CD14-positive monocyte (primary cell): Measurements from ENCODE around the gene RNF157. TPM values are rescaled to one million over a fixed set of nuclear protein-coding genes. Genes with fewer than 3 reads are reported as not detected.

Experiments
- DNase-seq, 3 donors: peaks; one replicate each; pipeline ENCODE4 v3.0.0-alpha.2; 2011 to 2022
- H2AFZ ChIP-seq: 2 replicates; pipeline ENCODE4 v1.6.0; 2012; ENCODE audit warnings: mild to moderate bottlenecking, low read depth, low read length, inconsistent platforms; ENCODE audit not compliant: insufficient read depth, poor library complexity, severe bottlenecking
- H3K27ac ChIP-seq, 2 donors: 1 replicate in 1 of 2; 2 replicates in 1 of 2; pipeline ENCODE4 v1.5.1; 2012 to 2013; ENCODE audit warnings: low read length in 2 of 2, control low read depth in 1 of 2, inconsistent platforms in 1 of 2, low read depth in 1 of 2, mild to moderate bottlenecking in 1 of 2
- H3K27me3 ChIP-seq, 2 donors: one replicate each; pipeline versions ENCODE4 v1.6.0 to v1.6.1; 2011 to 2013; ENCODE audit warnings: low read length in 2 of 2; ENCODE audit not compliant: control insufficient read depth in 2 of 2, insufficient read depth in 2 of 2
- H3K36me3 ChIP-seq, 2 donors: replicated peaks in 1 of 2; 1 replicate in 1 of 2; 2 replicates in 1 of 2; pipeline versions ENCODE4 v1.5.1 to v1.6.1; 2012 to 2013; ENCODE audit warnings: low read length in 2 of 2, control low read depth in 1 of 2, inconsistent platforms in 1 of 2, mild to moderate bottlenecking in 1 of 2; ENCODE audit not compliant: insufficient read depth in 2 of 2, control insufficient read depth in 1 of 2
- H3K4me1 ChIP-seq, 2 donors: 1 replicate in 1 of 2; 2 replicates in 1 of 2; pipeline versions ENCODE4 v1.5.1 to v1.6.1; 2012 to 2013; ENCODE audit warnings: low read length in 2 of 2, control low read depth in 1 of 2, inconsistent platforms in 1 of 2, mild to moderate bottlenecking in 1 of 2, moderate library complexity in 1 of 2; ENCODE audit not compliant: insufficient read depth in 2 of 2, control insufficient read depth in 1 of 2
- H3K4me2 ChIP-seq: replicated peaks from 2 replicates; pipeline ENCODE3; 2012; ENCODE audit warnings: low read length, moderate library complexity, mild to moderate bottlenecking; ENCODE audit not compliant: poor library complexity, severe bottlenecking; ENCODE audit errors: extremely low read depth
- H3K4me3 ChIP-seq, 3 experiments: fragments of 200-600 bp in 1 of 3; sonication (generic) in 1 of 3; replicated peaks in 1 of 3; 1 replicate in 2 of 3; 2 replicates in 1 of 3; pipeline ENCODE4 v1.5.1; 2011 to 2013; ENCODE audit warnings: low read length in 3 of 3, mild to moderate bottlenecking in 3 of 3, control low read depth in 2 of 3, low read depth in 2 of 3, inconsistent platforms in 1 of 3, moderate library complexity in 1 of 3
- H3K79me2 ChIP-seq: 2 replicates; pipeline ENCODE4 v1.6.0; 2012; ENCODE audit warnings: mild to moderate bottlenecking, control low read depth, inconsistent platforms, low read length, moderate library complexity; ENCODE audit not compliant: insufficient read depth
- H3K9ac ChIP-seq: 2 replicates; pipeline ENCODE4 v1.6.0; 2017; ENCODE audit warnings: low read length, mild to moderate bottlenecking; ENCODE audit not compliant: insufficient read depth, poor library complexity, severe bottlenecking
- H3K9me3 ChIP-seq, 2 donors: replicated peaks in 1 of 2; 1 replicate in 1 of 2; 2 replicates in 1 of 2; pipeline versions ENCODE4 v1.5.1 to v1.6.1; 2012 to 2013; ENCODE audit warnings: low read length in 2 of 2, control low read depth in 1 of 2; ENCODE audit not compliant: control insufficient read depth in 1 of 2, insufficient read depth in 1 of 2
- H4K20me1 ChIP-seq: 2 replicates; pipeline ENCODE4 v1.6.0; 2012; ENCODE audit warnings: mild to moderate bottlenecking, low read length, control low read depth, moderate library complexity; ENCODE audit not compliant: insufficient read depth
- H3K27ac Mint-ChIP-seq, 7 donors: one replicate each; pipeline ENCODE4 v1.8.0; 2020; ENCODE audit warnings: mild to moderate bottlenecking in 7 of 7, mixed read lengths in 7 of 7, moderate library complexity in 6 of 7, inconsistent platforms in 2 of 7
- H3K27me3 Mint-ChIP-seq, 3 donors: one replicate each; pipeline ENCODE4 v1.8.0; 2021 to 2022; ENCODE audit warnings: low read depth in 3 of 3, mild to moderate bottlenecking in 3 of 3, mixed read lengths in 3 of 3, moderate library complexity in 3 of 3, inconsistent platforms in 1 of 3
- H3K36me3 Mint-ChIP-seq, 2 donors: one replicate each; pipeline ENCODE4 v1.8.0; 2020; ENCODE audit warnings: mixed read lengths in 2 of 2, inconsistent platforms in 1 of 2, mild to moderate bottlenecking in 1 of 2
- H3K4me1 Mint-ChIP-seq: one replicate; pipeline ENCODE4 v1.8.0; 2020; ENCODE audit warnings: mild to moderate bottlenecking, mixed read lengths
- H3K4me3 Mint-ChIP-seq, 2 donors: one replicate each; pipeline ENCODE4 v1.8.0; 2020; ENCODE audit warnings: mild to moderate bottlenecking in 2 of 2, mixed read lengths in 2 of 2, moderate library complexity in 1 of 2
- H3K9me3 Mint-ChIP-seq, 7 donors: one replicate each; pipeline ENCODE4 v1.8.0; 2020 to 2022; ENCODE audit warnings: mixed read lengths in 7 of 7, mild to moderate bottlenecking in 6 of 7, moderate library complexity in 6 of 7, inconsistent platforms in 2 of 7
- WGBS: methylation state at CpG from one replicate; pipeline ENCODE4 v1.1.5; 2013; ENCODE audit warnings: missing lambda C conversion rate; ENCODE audit not compliant: insufficient coverage; 5-methylcytosine and 5-hydroxymethylcytosine counted together
- intact Hi-C, 2 donors: fragments of 100-400 bp; cut with micrococcal nuclease; formaldehyde crosslinking; loops; one replicate each; pipeline versions ENCODE4 v1.15.0 to v1.15.1; 2023
- polyA plus RNA-seq, 3 donors: library from polyadenylated mRNA; depleted of rRNA in 1 of 3; unstranded in 2 of 3; stranded (reverse) in 1 of 3; fragments of 300-500 nt in 2 of 3; fragments of >200 nt in 1 of 3; fragmentation: Illumina TruSeq in 2 of 3; gene quantifications; 1 replicate in 2 of 3; 2 replicates in 1 of 3; pipeline ENCODE4 v1.2.3, GENCODE V29; 2012 to 2021
- TF ChIP-seq, protein P1 (sequence below): fragments of 200-600 bp; IDR thresholded peaks from one replicate; pipeline ENCODE4 v1.8.0; 2022; ENCODE audit warnings: antibody characterized with exemption, mild to moderate bottlenecking

The RNF157 gene
- polyA plus RNA-seq, 3 donors: 0.03 TPM; not detected in 2

DNA sequence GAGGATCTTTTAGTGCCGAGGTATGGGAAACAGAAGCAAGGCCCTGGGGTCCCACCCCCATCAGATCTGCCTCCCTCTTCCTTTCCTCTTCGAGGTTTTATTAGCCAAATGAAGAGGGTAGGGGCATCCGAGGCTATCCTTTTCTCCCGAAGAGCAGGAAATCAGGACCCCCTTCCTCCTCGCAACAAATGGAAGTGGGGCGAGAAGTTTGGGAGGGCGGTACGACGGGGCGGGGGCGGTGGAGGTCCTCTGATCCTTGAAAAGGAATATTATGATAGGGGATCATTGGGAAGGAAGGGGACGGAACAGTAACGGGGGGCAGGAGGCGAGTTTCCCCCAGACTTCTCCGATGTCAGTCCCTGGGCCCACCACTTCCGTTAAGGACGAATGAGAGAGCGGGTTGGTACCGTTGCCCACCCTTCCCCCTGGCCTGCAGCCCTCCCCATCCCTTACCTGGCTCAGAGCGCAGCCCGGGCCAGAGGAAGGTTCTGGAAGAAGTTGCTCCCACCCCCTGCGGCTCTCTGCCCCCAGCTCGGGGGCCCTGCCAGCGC lies 99.6 kb downstream of the RNF157 start:
- peak overlapping the region; percentile 77 for H3K4me3 Mint-ChIP-seq
- Histone ChIP-seq H3K4me3 (peak overlapping the region in 2 of 3 experiments; percentile 35 to 79), H3K27ac (no peak overlapping the region), H3K27me3 (peaks cover 15 to 44% of the 10 kb centered on the region in 2 donors), H3K4me2 (peak overlapping the region; percentile 84), H3K9me3 (peaks cover 0 to 7% of the 10 kb centered on the region in 2 donors), H4K20me1 (no peaks in the 10 kb centered on the region), H3K4me1 (peaks cover 45 to 52% of the 10 kb centered on the region in 2 donors), H3K36me3 (no peaks in the 10 kb centered on the region), H3K9ac (no peak overlapping the region), H2AFZ (peak overlapping the region; percentile 79), H3K79me2 (no peaks in the 10 kb centered on the region)
- 0% methylated on average over 6 of the region's 24 CpGs for WGBS
- no peak for DNase-seq
- intact Hi-C loops: no loop called here
- H3K27ac Mint-ChIP-seq: no peak overlapping the region
- TF ChIP-seq, protein P1, sequence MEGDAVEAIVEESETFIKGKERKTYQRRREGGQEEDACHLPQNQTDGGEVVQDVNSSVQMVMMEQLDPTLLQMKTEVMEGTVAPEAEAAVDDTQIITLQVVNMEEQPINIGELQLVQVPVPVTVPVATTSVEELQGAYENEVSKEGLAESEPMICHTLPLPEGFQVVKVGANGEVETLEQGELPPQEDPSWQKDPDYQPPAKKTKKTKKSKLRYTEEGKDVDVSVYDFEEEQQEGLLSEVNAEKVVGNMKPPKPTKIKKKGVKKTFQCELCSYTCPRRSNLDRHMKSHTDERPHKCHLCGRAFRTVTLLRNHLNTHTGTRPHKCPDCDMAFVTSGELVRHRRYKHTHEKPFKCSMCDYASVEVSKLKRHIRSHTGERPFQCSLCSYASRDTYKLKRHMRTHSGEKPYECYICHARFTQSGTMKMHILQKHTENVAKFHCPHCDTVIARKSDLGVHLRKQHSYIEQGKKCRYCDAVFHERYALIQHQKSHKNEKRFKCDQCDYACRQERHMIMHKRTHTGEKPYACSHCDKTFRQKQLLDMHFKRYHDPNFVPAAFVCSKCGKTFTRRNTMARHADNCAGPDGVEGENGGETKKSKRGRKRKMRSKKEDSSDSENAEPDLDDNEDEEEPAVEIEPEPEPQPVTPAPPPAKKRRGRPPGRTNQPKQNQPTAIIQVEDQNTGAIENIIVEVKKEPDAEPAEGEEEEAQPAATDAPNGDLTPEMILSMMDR: no peak
- peaks cover 49% of the 10 kb centered on the region for H3K4me1 Mint-ChIP-seq
- peaks cover 24 to 53% (median 44%) of the 10 kb centered on the region in 3 donors for H3K27me3 Mint-ChIP-seq
- peaks cover 0 to 10% of the 10 kb centered on the region in 2 donors for H3K36me3 Mint-ChIP-seq
- H3K9me3 Mint-ChIP-seq: peaks cover 0 to 10% (median 3%) of the 10 kb centered on the region in 7 donors

GRCh38 chr17:76139801-76140660 lies 100.3 kb downstream of the RNF157 start:
- Histone ChIP-seq H3K9ac (no peak overlapping the region), H3K27me3 (peaks cover 15 to 44% of the 10 kb centered on the region in 2 donors), H3K9me3 (peaks cover 0 to 7% of the 10 kb centered on the region in 2 donors), H3K27ac (no peak overlapping the region), H3K36me3 (no peaks in the 10 kb centered on the region), H3K4me1 (peaks cover 38 to 45% of the 10 kb centered on the region in 2 donors), H3K4me3 (peak overlapping the region in 1 of 3 experiments; percentile 79), H3K4me2 (peak overlapping the region; percentile 84), H4K20me1 (no peaks in the 10 kb centered on the region), H3K79me2 (no peaks in the 10 kb centered on the region), H2AFZ (peak overlapping the region; percentile 21)
- DNase-seq: peak; percentile 12 to 33 (median 29)
- H3K36me3 Mint-ChIP-seq: peaks cover 0 to 10% of the 10 kb centered on the region in 2 donors
- peak overlapping the region in 1 of 7 donors; percentile 28 for H3K27ac Mint-ChIP-seq
- H3K4me1 Mint-ChIP-seq: peaks cover 42% of the 10 kb centered on the region
- intact Hi-C loops: no loop called here
- whole genome bisulfite sequencing: 19% methylated on average over 68 of the region's 78 CpGs
- TF ChIP-seq, protein P1: no peak
- H3K4me3 Mint-ChIP-seq: peak overlapping the region; percentile 77 to 80
- H3K9me3 Mint-ChIP-seq: peaks cover 0 to 10% (median 3%) of the 10 kb centered on the region in 7 donors
- peaks cover 24 to 53% (median 45%) of the 10 kb centered on the region in 3 donors for H3K27me3 Mint-ChIP-seq
